Measurements from ENCODE around the gene ZNF512B.

ZNF512B gene

GRCh38 chr20:64009811-64010387 lies 40.2 kb upstream of the ZNF512B start:
- H3K4me3 ChIP-seq (ENCODE audit: low read depth, low read length): no peak overlapping the region
- CTCF ChIA-PET: no interaction called here
- no peak for DNase-seq (ENCODE audit: low read depth, low spot score)
- no peak for TF ChIP-seq CTCF (IDR thresholded peaks at IDR 0.05; ENCODE audit: insufficient read depth, low read length, missing control alignments)
- POLR2A ChIA-PET: no interaction called here

- POLR2A ChIA-PET: no interaction called here
- H3K4me3 ChIP-seq (ENCODE audit: low read depth, low read length): no peak overlapping the region
- DNase-seq (ENCODE audit: low read depth, low spot score): no peak
- CTCF ChIA-PET: interaction anchor here (1.2 kb wide), 2 partner anchors 27 to 32 kb away, joined by 3 to 4 read pairs; no protein-coding TSS in a partner anchor
- TF ChIP-seq CTCF (IDR thresholded peaks at IDR 0.05; ENCODE audit: insufficient read depth, low read length, missing control alignments): no peak
Observed at GRCh38 chr20:64006902-64007301, 37.2 kb upstream of the ZNF512B start.

GRCh38 chr20:64006490-64006889 lies 36.8 kb upstream of the ZNF512B start:
- CTCF ChIA-PET: interaction anchor here (1.2 to 1.6 kb wide), 3 partner anchors 26 to 51 kb away, joined by 3 to 4 read pairs (median 3); no protein-coding TSS in a partner anchor
- POLR2A ChIA-PET: no interaction called here

GRCh38 chr20:64005394-64005793 lies 35.7 kb upstream of the ZNF512B start:
- H3K4me3 ChIP-seq (ENCODE audit: low read depth, low read length): no peak overlapping the region
- no peak for DNase-seq (ENCODE audit: low read depth, low spot score)
- CTCF ChIA-PET: interaction anchor here (1.6 to 2.2 kb wide), 3 partner anchors 20 to 52 kb away, joined by 3 to 11 read pairs (median 3); partner anchors contain the start of gene PRPF6
- no peak for TF ChIP-seq CTCF (IDR thresholded peaks at IDR 0.05; ENCODE audit: insufficient read depth, low read length, missing control alignments)
- POLR2A ChIA-PET: no interaction called here

More at GRCh38 chr20:64006490-64006889, 36.8 kb upstream of the ZNF512B start:
- no peak for TF ChIP-seq CTCF (IDR thresholded peaks at IDR 0.05; ENCODE audit: insufficient read depth, low read length, missing control alignments)
- DNase-seq (ENCODE audit: low read depth, low spot score): no peak
- no peak overlapping the region for H3K4me3 ChIP-seq (ENCODE audit: low read depth, low read length)

- ChIA-PET POLR2A (no interaction called here), CTCF (interaction anchor here (0.8 to 2.2 kb wide), 6 partner anchors 19 to 466 kb away, joined by 3 to 11 read pairs (median 4); partner anchors contain the start of gene PRPF6)
- H3K4me3 ChIP-seq (ENCODE audit: low read depth, low read length): no peak overlapping the region
- no peak for DNase-seq (ENCODE audit: low read depth, low spot score)
- TF ChIP-seq CTCF (IDR thresholded peaks at IDR 0.05; ENCODE audit: insufficient read depth, low read length, missing control alignments): no peak
Observed at GRCh38 chr20:64003960-64004725, 34.4 kb upstream of the ZNF512B start.

GRCh38 chr20:64001607-64002011 lies 31.9 kb upstream of the ZNF512B start:
- no peak for DNase-seq (ENCODE audit: low read depth, low spot score)
- H3K4me3 ChIP-seq (ENCODE audit: low read depth, low read length): no peak overlapping the region
- ChIA-PET CTCF (interaction anchor here (1.2 kb wide), 1 partner anchor 10 kb away, joined by 4 read pairs; no protein-coding TSS in a partner anchor), POLR2A (interaction anchor here (0.6 kb wide), 1 partner anchor 27 kb away, joined by 3 read pairs; no protein-coding TSS in a partner anchor)
- TF ChIP-seq CTCF (IDR thresholded peaks at IDR 0.05; ENCODE audit: insufficient read depth, low read length, missing control alignments): no peak

Measured in AG04449 (cell line).